Astrocyte (in vitro differentiated cells and primary cell): Measurements from ENCODE around the gene PCNX4. TPM values are rescaled to one million over a fixed set of nuclear protein-coding genes. Genes with fewer than 3 reads are reported as not detected.
A peak's percentile ranks its signal among the peaks of the same experiment; 100 is the strongest.

ENCODE experiments used
- DNase-seq: peaks from one replicate; pipeline ENCODE4 v3.0.0-alpha.2; 2010; ENCODE audit warnings: low read depth
- FAIRE-seq: peaks from 2 replicates; lab custom pipeline; 2011; peaks lifted over from hg19 to GRCh38; lab: Jason Lieb, UNC
- H2AFZ ChIP-seq: 2 replicates; pipeline ENCODE4 v1.6.0; 2012; ENCODE audit warnings: low read depth, low read length, inconsistent platforms
- H3K27ac ChIP-seq: 2 replicates; pipeline ENCODE4 v1.5.1; 2011; ENCODE audit warnings: low read depth, low read length, inconsistent platforms
- H3K27me3 ChIP-seq: 2 replicates; pipeline ENCODE4 v1.6.0; 2011; ENCODE audit warnings: low read length, inconsistent platforms; ENCODE audit not compliant: insufficient read depth
- H3K36me3 ChIP-seq: 2 replicates; pipeline ENCODE4 v1.5.1; 2011; ENCODE audit warnings: low read length, inconsistent platforms; ENCODE audit not compliant: insufficient read depth
- H3K4me1 ChIP-seq: 2 replicates; pipeline ENCODE4 v1.5.1; 2011; ENCODE audit warnings: low read length, inconsistent platforms; ENCODE audit not compliant: insufficient read depth
- H3K4me2 ChIP-seq: 2 replicates; pipeline ENCODE4 v1.6.0; 2012; ENCODE audit warnings: low read length, inconsistent platforms
- H3K4me3 ChIP-seq: 2 replicates; pipeline ENCODE4 v1.5.1; 2011; ENCODE audit warnings: low read depth, mild to moderate bottlenecking, low read length, inconsistent platforms; ENCODE audit not compliant: insufficient read depth
- H3K79me2 ChIP-seq: 2 replicates; pipeline ENCODE4 v1.6.0; 2012; ENCODE audit warnings: mild to moderate bottlenecking, low read length, inconsistent platforms; ENCODE audit not compliant: insufficient read depth
- H3K9ac ChIP-seq: 2 replicates; pipeline ENCODE4 v1.6.0; 2012; ENCODE audit warnings: mild to moderate bottlenecking, low read length, inconsistent platforms
- H3K9me3 ChIP-seq: 2 replicates; pipeline ENCODE4 v1.5.1; 2012; ENCODE audit warnings: low read depth, mild to moderate bottlenecking, low read length, inconsistent platforms; ENCODE audit not compliant: insufficient read depth
- H4K20me1 ChIP-seq: 2 replicates; pipeline ENCODE4 v1.6.0; 2012; ENCODE audit warnings: low read length, inconsistent platforms; ENCODE audit not compliant: insufficient read depth
- H3K27ac Mint-ChIP-seq: one replicate; pipeline ENCODE4 v1.8.0; 2021; ENCODE audit warnings: mild to moderate bottlenecking, mixed read lengths; ENCODE audit not compliant: unreplicated experiment
- H3K27me3 Mint-ChIP-seq: one replicate; pipeline ENCODE4 v1.8.0; 2021; ENCODE audit warnings: low read depth, mixed read lengths; ENCODE audit not compliant: unreplicated experiment
- H3K36me3 Mint-ChIP-seq: one replicate; pipeline ENCODE4 v1.8.0; 2021; ENCODE audit warnings: low read depth, mixed read lengths; ENCODE audit not compliant: unreplicated experiment
- H3K4me1 Mint-ChIP-seq: one replicate; pipeline ENCODE4 v1.8.0; 2021; ENCODE audit warnings: low read depth, mixed read lengths; ENCODE audit not compliant: unreplicated experiment
- H3K4me3 Mint-ChIP-seq: one replicate; pipeline ENCODE4 v1.8.0; 2021; ENCODE audit warnings: mild to moderate bottlenecking, moderate library complexity, mixed read lengths; ENCODE audit not compliant: unreplicated experiment
- H3K9me3 Mint-ChIP-seq: one replicate; pipeline ENCODE4 v1.8.0; 2021; ENCODE audit warnings: mild to moderate bottlenecking, mixed read lengths; ENCODE audit not compliant: unreplicated experiment
- EZH2 ChIP-seq: IDR thresholded peaks from 2 replicates; pipeline ENCODE4 v1.6.1; 2012; ENCODE audit warnings: mild to moderate bottlenecking, low read length, inconsistent platforms; ENCODE audit not compliant: insufficient read depth
- total RNA-seq: library from RNA; stranded (reverse); gene quantifications from 2 replicates; pipeline ENCODE4 v1.2.1, GENCODE V29; 2021
- TF ChIP-seq, protein P1 (sequence below): IDR thresholded peaks from 2 replicates; pipeline ENCODE4 v1.5.1; 2011; ENCODE audit warnings: low read depth, mild to moderate bottlenecking, inconsistent platforms, low read length, moderate library complexity; ENCODE audit not compliant: insufficient read depth

The PCNX4 gene
- total RNA-seq, 1 donor from 2014 or later: 71.3 TPM

GRCh38 chr14:60134702-60135101 is 43.0 kb downstream of the PCNX4 start:
- Histone ChIP-seq H3K27ac (no peak overlapping the region), H3K27me3 (no peaks in the 10 kb centered on the region), H3K36me3 (peaks cover 6% of the 10 kb centered on the region), H3K4me1 (no peaks in the 10 kb centered on the region), H2AFZ (no peak overlapping the region), H3K9ac (no peak overlapping the region), H4K20me1 (no peaks in the 10 kb centered on the region), H3K9me3 (no peaks in the 10 kb centered on the region), H3K79me2 (no peaks in the 10 kb centered on the region), H3K4me3 (no peak overlapping the region), H3K4me2 (no peak overlapping the region)
- FAIRE-seq: no peak
- DNase-seq: no peak
- Mint-ChIP-seq H3K4me1 (peaks cover 1% of the 10 kb centered on the region), H3K27me3 (no peaks in the 10 kb centered on the region), H3K4me3 (no peak overlapping the region), H3K36me3 (peaks cover 8% of the 10 kb centered on the region), H3K9me3 (no peaks in the 10 kb centered on the region), H3K27ac (no peak overlapping the region)
- TF ChIP-seq EZH2: no peak
- TF ChIP-seq, protein P1, sequence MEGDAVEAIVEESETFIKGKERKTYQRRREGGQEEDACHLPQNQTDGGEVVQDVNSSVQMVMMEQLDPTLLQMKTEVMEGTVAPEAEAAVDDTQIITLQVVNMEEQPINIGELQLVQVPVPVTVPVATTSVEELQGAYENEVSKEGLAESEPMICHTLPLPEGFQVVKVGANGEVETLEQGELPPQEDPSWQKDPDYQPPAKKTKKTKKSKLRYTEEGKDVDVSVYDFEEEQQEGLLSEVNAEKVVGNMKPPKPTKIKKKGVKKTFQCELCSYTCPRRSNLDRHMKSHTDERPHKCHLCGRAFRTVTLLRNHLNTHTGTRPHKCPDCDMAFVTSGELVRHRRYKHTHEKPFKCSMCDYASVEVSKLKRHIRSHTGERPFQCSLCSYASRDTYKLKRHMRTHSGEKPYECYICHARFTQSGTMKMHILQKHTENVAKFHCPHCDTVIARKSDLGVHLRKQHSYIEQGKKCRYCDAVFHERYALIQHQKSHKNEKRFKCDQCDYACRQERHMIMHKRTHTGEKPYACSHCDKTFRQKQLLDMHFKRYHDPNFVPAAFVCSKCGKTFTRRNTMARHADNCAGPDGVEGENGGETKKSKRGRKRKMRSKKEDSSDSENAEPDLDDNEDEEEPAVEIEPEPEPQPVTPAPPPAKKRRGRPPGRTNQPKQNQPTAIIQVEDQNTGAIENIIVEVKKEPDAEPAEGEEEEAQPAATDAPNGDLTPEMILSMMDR: no peak

DNA sequence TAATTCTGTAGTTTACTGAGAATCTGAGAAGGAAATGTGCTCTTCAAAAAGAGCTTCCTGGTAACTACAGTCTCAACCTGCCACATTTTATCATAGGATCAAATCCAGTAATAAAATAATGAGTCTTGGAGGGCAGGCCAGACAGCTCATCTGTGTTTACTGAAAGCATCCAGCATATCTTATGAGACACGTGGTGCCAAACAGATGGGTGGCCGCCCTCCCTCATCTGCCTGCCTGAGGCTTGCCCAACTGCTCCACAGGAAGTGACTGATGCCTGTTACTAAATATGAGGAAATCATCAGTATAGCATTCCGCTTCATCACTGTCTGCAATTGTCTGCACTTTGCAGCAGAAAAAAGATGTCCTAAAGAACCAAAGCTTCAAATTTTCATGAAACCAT is 60.0 kb downstream of the PCNX4 start:
- FAIRE-seq (peak; percentile 89), DNase-seq (peak; percentile 67)
- H3K4me1 Mint-ChIP-seq: peaks cover 25% of the 10 kb centered on the region
- Histone ChIP-seq H3K4me3 (no peak overlapping the region), H4K20me1 (no peaks in the 10 kb centered on the region), H2AFZ (no peak overlapping the region), H3K4me1 (peaks cover 10% of the 10 kb centered on the region), H3K79me2 (no peaks in the 10 kb centered on the region), H3K27me3 (no peaks in the 10 kb centered on the region), H3K9me3 (no peaks in the 10 kb centered on the region), H3K36me3 (peaks cover 17% of the 10 kb centered on the region), H3K27ac (no peak overlapping the region), H3K9ac (no peak overlapping the region), H3K4me2 (peak overlapping the region; percentile 27)
- H3K27ac Mint-ChIP-seq: peak overlapping the region; percentile 56
- H3K27me3 Mint-ChIP-seq: no peaks in the 10 kb centered on the region
- H3K36me3 Mint-ChIP-seq: no peaks in the 10 kb centered on the region
- TF ChIP-seq, protein P1: no peak
- TF ChIP-seq EZH2: no peak
- no peaks in the 10 kb centered on the region for H3K9me3 Mint-ChIP-seq
- H3K4me3 Mint-ChIP-seq: no peak overlapping the region

DNA sequence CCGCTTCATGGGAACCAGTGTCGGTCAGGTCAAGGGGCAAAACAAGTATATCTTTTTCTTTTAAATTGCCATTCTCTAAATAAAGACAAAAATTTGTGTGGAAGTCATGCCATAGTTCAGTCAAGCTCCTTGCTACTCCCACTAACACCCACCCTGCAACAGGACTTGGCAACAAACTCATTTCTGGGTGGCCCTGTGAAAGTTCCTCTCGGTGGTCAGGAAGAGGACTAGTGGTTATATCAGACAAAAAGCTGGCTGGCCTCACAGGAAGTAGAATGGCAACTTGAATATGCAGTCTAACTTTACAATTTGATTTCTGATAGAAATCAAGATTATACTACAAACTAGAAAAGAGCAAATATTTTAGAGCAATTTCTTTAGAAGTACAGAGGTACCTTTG is 62.3 kb downstream of the PCNX4 start:
- Histone ChIP-seq H3K9ac (no peak overlapping the region), H3K4me2 (no peak overlapping the region), H3K9me3 (no peaks in the 10 kb centered on the region), H3K4me1 (peaks cover 10% of the 10 kb centered on the region), H3K36me3 (peaks cover 11% of the 10 kb centered on the region), H3K27me3 (no peaks in the 10 kb centered on the region), H3K79me2 (peaks cover 16% of the 10 kb centered on the region), H3K27ac (no peak overlapping the region), H4K20me1 (peaks cover 6% of the 10 kb centered on the region), H3K4me3 (no peak overlapping the region), H2AFZ (no peak overlapping the region)
- H3K9me3 Mint-ChIP-seq: no peaks in the 10 kb centered on the region
- FAIRE-seq (no peak), DNase-seq (no peak)
- H3K27me3 Mint-ChIP-seq: no peaks in the 10 kb centered on the region
- peaks cover 25% of the 10 kb centered on the region for H3K4me1 Mint-ChIP-seq
- TF ChIP-seq, protein P1: no peak
- TF ChIP-seq EZH2: no peak
- H3K27ac Mint-ChIP-seq: no peak overlapping the region
- no peak overlapping the region for H3K4me3 Mint-ChIP-seq
- no peaks in the 10 kb centered on the region for H3K36me3 Mint-ChIP-seq
